ENCODE measurements around the gene ELOVL5.

ELOVL5 gene

DNA sequence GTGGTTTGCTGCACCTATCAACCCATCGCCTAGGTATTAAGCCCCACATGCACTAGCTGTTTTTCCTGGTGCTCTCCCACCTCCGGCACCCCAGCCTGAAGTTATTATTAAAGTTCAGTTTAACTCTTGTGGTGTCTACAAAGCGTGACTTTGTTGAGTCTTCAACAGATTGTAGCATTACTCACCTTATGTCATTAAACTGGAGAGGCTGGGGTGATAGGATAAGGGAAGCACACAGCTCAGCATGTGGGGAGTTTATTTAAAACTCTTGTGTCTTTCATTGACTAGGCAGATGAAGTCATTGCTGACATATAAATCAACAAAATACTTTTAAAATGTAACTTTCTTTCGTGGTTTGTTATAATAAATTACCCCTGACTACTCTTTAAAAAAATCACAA, 115.4 kb downstream of the ELOVL5 start:
- peak; percentile 69 for DNase-seq

DNA sequence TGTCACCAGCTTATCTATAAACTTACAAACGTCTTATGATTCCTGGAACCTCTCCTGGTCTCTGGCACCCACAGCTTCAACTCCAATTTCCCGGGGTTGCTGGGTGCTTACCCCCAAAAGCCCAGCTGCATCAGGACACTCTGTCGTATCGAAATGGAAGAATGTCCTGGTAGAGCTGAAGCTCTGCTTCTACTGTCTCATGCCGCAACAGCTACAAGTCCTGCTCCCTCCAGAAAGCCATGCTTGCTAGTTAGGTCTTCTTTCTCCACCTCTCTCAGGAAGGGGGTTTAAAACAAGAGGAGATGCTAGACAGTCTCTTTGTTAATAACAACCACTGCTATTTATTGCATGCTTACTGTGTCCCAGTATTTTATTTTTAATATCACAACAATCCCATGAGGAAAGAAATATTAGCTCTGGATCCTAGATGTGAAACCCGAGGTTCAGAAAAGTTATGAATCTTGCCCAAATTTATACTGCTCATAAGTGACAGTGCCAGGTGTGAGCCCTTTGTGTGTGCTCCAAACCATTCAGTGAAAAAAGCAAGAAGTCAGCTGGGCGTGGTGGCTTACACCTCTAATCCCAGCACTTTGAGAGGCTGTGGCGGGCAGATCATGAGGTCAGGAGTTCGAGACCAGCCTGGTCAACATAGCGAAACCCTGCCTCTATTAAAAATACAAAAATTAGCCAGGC, 117.8 kb downstream of the ELOVL5 start:
- no peak for DNase-seq

DNA sequence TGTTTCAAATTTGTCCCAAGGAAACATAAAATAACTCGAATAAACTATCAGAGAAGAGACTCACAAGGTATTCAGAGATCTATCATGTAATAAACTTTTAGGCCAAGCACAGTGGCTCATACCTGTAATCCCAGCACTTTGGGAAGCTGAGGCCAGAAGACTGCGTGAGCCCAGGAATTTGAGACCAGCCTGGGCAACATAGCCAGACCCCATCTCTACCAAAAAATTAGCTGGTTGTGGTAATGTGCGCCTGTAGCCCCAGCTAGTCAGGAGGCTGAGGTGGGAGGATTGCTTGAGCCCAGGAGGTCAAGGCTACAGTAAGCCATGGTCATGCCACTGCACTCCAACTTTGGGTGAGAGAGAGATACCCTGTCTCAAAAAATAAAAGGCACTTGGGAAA, 120.9 kb downstream of the ELOVL5 start:
- DNase-seq: no peak

DNA sequence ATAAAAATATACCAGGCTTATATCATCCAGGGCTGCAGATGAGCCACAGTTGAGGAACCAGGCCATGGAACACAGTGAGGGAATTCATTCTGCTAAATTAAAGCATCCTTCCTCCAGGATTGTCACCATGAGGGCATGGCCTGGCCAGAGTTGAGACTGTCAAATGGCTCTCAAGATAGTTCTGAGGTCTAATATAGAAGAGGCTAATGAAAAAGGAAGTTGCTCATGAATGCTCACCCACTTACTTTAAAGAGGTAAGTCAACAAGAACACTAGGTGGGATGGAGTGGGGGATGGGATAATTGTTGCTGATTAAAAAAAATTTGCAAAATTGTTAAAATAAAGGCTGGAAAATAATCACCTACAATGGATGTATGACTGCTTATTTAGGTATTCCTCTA, 128.1 kb downstream of the ELOVL5 start:
- DNase-seq: no peak

All from NCI-H345 (cell line).